ENCODE data around the gene OR1K1.

OR1K1 gene

DNA sequence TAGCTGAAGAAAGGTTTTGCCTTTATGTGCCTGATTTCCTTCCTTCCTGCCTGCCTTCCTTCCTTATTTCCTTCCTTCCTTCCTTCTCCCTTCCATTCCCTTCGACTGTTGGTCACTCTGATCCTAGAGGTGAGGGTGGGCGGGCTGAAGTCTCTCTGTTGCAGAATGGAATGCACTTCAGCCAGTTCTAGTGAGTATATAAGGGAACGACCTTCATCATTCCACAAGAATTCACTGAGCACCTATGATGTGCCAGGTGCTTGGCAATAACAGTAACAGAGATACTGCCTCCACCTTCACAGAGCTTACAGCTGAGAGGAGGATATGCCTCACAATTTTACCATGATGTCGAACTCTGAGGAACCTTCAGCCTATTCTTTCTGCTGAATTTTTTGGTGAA lies 19.9 kb upstream of the OR1K1 start:
- in situ Hi-C loops (cut with HindIII; ENCODE audit: low sequenced_read_pairs): no loop called here
- TF ChIP-seq, protein P1, sequence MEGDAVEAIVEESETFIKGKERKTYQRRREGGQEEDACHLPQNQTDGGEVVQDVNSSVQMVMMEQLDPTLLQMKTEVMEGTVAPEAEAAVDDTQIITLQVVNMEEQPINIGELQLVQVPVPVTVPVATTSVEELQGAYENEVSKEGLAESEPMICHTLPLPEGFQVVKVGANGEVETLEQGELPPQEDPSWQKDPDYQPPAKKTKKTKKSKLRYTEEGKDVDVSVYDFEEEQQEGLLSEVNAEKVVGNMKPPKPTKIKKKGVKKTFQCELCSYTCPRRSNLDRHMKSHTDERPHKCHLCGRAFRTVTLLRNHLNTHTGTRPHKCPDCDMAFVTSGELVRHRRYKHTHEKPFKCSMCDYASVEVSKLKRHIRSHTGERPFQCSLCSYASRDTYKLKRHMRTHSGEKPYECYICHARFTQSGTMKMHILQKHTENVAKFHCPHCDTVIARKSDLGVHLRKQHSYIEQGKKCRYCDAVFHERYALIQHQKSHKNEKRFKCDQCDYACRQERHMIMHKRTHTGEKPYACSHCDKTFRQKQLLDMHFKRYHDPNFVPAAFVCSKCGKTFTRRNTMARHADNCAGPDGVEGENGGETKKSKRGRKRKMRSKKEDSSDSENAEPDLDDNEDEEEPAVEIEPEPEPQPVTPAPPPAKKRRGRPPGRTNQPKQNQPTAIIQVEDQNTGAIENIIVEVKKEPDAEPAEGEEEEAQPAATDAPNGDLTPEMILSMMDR (IDR thresholded peaks at IDR 0.05; ENCODE audit: low read depth, low read length): no peak
- no peak overlapping the region for H3K4me3 ChIP-seq (ENCODE audit: low read depth, low read length)
- no peak for DNase-seq (ENCODE audit: low read depth, low spot score)

GRCh38 chr9:122781671-122782070 lies 18.3 kb upstream of the OR1K1 start:
- TF ChIP-seq, protein P1 (IDR thresholded peaks at IDR 0.05; ENCODE audit: low read depth, low read length): no peak
- DNase-seq (ENCODE audit: low read depth, low spot score): no peak
- no peak overlapping the region for H3K4me3 ChIP-seq (ENCODE audit: low read depth, low read length)
- in situ Hi-C loops (cut with HindIII; ENCODE audit: low sequenced_read_pairs): no loop called here

DNA sequence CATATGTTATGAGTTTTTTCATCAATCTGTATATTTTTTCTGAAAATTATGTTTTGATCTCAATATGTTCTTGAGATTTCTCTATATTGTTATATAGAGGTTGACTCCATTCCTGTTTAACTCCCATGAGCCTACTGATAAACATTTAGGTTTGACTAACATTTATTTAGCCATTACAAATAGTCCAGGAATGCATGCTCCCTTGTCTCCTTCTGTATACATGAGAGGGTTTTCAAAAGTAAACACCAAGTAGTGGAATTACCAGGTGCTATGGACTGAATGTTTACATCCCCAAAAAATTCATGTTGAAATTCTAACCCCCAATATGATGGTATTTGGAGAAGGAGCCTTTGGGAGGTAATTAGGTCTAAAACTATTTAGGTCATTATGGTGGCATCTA lies 14.7 kb upstream of the OR1K1 start:
- no peak for DNase-seq (ENCODE audit: low read depth, low spot score)
- in situ Hi-C loops (cut with HindIII; ENCODE audit: low sequenced_read_pairs): no loop called here
- TF ChIP-seq, protein P1 (IDR thresholded peaks at IDR 0.05; ENCODE audit: low read depth, low read length): no peak
- no peak overlapping the region for H3K4me3 ChIP-seq (ENCODE audit: low read depth, low read length)

- no peak overlapping the region for H3K4me3 ChIP-seq (ENCODE audit: low read depth, low read length)
- in situ Hi-C loops (cut with HindIII; ENCODE audit: low sequenced_read_pairs): no loop called here
- no peak for DNase-seq (ENCODE audit: low read depth, low spot score)
- TF ChIP-seq, protein P1 (IDR thresholded peaks at IDR 0.05; ENCODE audit: low read depth, low read length): no peak
These were observed 13.6 kb upstream of the OR1K1 start for GRCh38 chr9:122786338-122786737.

GRCh38 chr9:122788831-122789230 lies 11.1 kb upstream of the OR1K1 start, which contains the start of gene OR5C1:
Gene OR5C1 (plus strand): TSS chr9:122788933. CDS start chr9:122788933, 0 bp downstream.
- no peak for DNase-seq (ENCODE audit: low read depth, low spot score)
- TF ChIP-seq, protein P1 (IDR thresholded peaks at IDR 0.05; ENCODE audit: low read depth, low read length): no peak
- in situ Hi-C loops (cut with HindIII; ENCODE audit: low sequenced_read_pairs): no loop called here
- no peak within 1 kb of the TSS for H3K4me3 ChIP-seq (ENCODE audit: low read depth, low read length)

DNA sequence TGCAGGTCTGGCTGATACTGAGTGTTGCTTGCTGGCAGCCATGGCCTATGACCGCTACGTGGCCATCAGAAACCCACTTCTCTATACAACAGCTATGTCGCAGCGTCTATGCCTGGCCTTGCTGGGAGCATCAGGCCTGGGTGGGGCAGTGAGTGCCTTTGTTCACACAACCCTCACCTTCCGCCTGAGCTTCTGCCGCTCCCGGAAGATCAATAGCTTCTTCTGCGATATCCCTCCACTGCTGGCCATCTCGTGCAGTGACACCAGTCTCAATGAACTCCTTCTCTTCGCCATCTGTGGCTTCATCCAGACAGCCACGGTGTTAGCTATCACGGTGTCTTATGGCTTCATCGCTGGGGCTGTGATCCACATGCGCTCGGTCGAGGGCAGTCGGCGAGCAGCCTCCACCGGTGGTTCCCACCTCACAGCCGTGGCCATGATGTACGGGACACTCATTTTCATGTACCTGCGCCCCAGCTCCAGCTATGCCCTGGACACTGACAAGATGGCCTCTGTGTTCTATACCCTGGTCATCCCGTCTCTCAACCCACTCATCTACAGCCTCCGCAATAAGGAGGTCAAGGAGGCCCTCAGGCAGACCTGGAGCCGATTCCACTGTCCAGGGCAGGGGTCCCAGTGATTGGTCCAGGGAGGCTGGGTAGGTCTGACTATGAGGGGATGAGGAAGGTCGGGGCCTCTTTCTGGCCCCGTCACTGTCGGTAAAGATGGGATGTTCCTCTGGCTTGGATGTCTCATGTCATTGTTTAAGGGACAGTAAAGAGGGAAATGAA lies 10.5 kb upstream of the OR1K1 start:
- in situ Hi-C loops (cut with HindIII; ENCODE audit: low sequenced_read_pairs): no loop called here
- H3K4me3 ChIP-seq (ENCODE audit: low read depth, low read length): no peak overlapping the region
- TF ChIP-seq, protein P1 (IDR thresholded peaks at IDR 0.05; ENCODE audit: low read depth, low read length): no peak
- DNase-seq (ENCODE audit: low read depth, low spot score): no peak

Measured in astrocyte of the spinal cord (primary cell).